Stimulated activated CD8-positive, alpha-beta memory T cell treated with anti-CD3 and anti-CD28 coated beads, Interleukin-7, amount 100 ng/mL, for 24 hours (primary cell): ENCODE data around the gene RAMP3.
"Not testable (repeated sequence)": the region's sequence is repeated elsewhere in the genome, so short reads cannot be mapped to it uniquely, and the experiment has no call there.

Experiments
- DNase-seq: peaks from one replicate; pipeline ENCODE4 v3.0.0-alpha.2; 2020; ENCODE audit warnings: low read depth

RAMP3 gene

GRCh38 chr7:45157286-45157652, 322 bp upstream of the RAMP3 start:
- DNase-seq, result no peak

- no peak for DNase-seq
Measured at GRCh38 chr7:45158471-45158870, 880 bp downstream of the RAMP3 start.

- DNase-seq, result no peak
Measured at GRCh38 chr7:45159296-45159695, 1.7 kb downstream of the RAMP3 start.

- no peak for DNase-seq
Measured at GRCh38 chr7:45160417-45160881, 2.9 kb downstream of the RAMP3 start.

GRCh38 chr7:45161138-45161537, 3.5 kb downstream of the RAMP3 start:
- DNase-seq, result no peak

GRCh38 chr7:45161842-45162241, 4.3 kb downstream of the RAMP3 start:
- DNase-seq, result no peak

- DNase-seq, result no peak
Measured at GRCh38 chr7:45162311-45162845, 4.8 kb downstream of the RAMP3 start.

GRCh38 chr7:45162943-45163691, 5.5 kb downstream of the RAMP3 start:
- DNase-seq, result no peak

- no peak for DNase-seq
Measured at GRCh38 chr7:45163692-45164052, 6.1 kb downstream of the RAMP3 start.

- not testable (repeated sequence) for DNase-seq
Measured at GRCh38 chr7:45164271-45164670, 6.7 kb downstream of the RAMP3 start.

GRCh38 chr7:45165857-45166256, 8.3 kb downstream of the RAMP3 start:
- DNase-seq, result no peak

- DNase-seq, result no peak
Measured at GRCh38 chr7:45171946-45172345, 14.4 kb downstream of the RAMP3 start.

- DNase-seq, result no peak
Measured at GRCh38 chr7:45173596-45174327, 16.2 kb downstream of the RAMP3 start.

GRCh38 chr7:45174328-45174610, 16.7 kb downstream of the RAMP3 start:
- no peak for DNase-seq

- DNase-seq, result no peak
Measured at GRCh38 chr7:45174966-45175765, 17.6 kb downstream of the RAMP3 start.

GRCh38 chr7:45176091-45176490, 18.5 kb downstream of the RAMP3 start:
- no peak for DNase-seq

- DNase-seq, result no peak
Measured at GRCh38 chr7:45176886-45177731, 19.5 kb downstream of the RAMP3 start.

GRCh38 chr7:45177801-45178200, 20.2 kb downstream of the RAMP3 start:
- no peak for DNase-seq

GRCh38 chr7:45178241-45179225, 20.9 kb downstream of the RAMP3 start:
- no peak for DNase-seq

GRCh38 chr7:45179666-45180065, 22.1 kb downstream of the RAMP3 start:
- no peak for DNase-seq
